ENCODE data around the gene CCM2L.

CCM2L gene

DNA sequence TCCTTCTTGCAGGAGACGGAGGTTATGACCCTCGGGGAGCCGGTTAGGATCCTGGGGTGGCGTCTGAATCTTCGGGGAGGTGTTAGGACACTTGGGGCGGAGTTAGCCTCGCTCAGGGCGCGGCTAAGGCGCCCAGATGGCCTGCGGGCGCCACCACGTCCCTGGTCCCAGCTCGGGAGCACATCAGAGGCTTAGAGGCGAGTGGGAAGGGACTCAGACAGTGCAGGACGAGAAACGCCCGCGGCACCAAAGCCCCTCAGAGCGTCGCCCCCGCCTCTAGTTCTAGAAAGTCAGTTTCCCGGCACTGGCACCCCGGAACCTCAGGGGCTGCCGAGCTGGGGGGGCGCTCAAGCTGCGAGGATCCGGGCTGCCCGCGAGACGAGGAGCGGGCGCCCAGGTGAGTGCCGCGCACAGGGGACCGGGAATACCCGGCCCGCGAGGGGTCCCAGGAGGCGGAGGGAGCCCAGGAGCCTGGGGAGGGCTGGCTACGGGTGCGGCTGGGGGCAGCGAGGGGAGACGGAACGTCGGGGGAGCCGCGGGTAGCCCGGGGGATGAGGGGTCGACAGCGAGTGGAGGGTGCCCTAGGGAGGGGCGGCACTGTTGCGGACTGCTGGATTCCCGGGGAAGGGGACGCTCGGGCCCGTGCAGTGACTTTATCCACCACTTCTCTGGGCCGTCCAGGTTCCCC lies 42.0 kb downstream of the CCM2L start, which contains the start of gene HCK:
Gene HCK, plus strand, starts transcription at position 153 of the 688 bp plus-strand sequence.
- Mint-ChIP-seq H3K4me1 (ENCODE audit: low read depth) (peaks cover 17% of the 10 kb centered on the region), H3K9me3 (ENCODE audit: low read depth) (no peaks in the 10 kb centered on the region), H3K4me3 (peak within 1 kb of the TSS; percentile 83), H3K27ac (no peak within 1 kb of the TSS), H3K27me3 (peaks cover 41% of the 10 kb centered on the region), H3K36me3 (no peaks in the 10 kb centered on the region)

- no peak overlapping the region for H3K27ac Mint-ChIP-seq
- peaks cover 39% of the 10 kb centered on the region for H3K27me3 Mint-ChIP-seq
- H3K4me3 Mint-ChIP-seq: peak overlapping the region; percentile 62
- H3K36me3 Mint-ChIP-seq: no peaks in the 10 kb centered on the region
- H3K4me1 Mint-ChIP-seq (ENCODE audit: low read depth): peaks cover 17% of the 10 kb centered on the region
- no peaks in the 10 kb centered on the region for H3K9me3 Mint-ChIP-seq (ENCODE audit: low read depth)
Observed at GRCh38 chr20:32052778-32053362, 42.6 kb downstream of the CCM2L start.

GRCh38 chr20:32053648-32054047 lies 43.4 kb downstream of the CCM2L start:
- Mint-ChIP-seq H3K9me3 (ENCODE audit: low read depth) (no peaks in the 10 kb centered on the region), H3K4me1 (ENCODE audit: low read depth) (peaks cover 17% of the 10 kb centered on the region), H3K27me3 (peaks cover 37% of the 10 kb centered on the region), H3K36me3 (no peaks in the 10 kb centered on the region), H3K27ac (no peak overlapping the region), H3K4me3 (no peak overlapping the region)

DNA sequence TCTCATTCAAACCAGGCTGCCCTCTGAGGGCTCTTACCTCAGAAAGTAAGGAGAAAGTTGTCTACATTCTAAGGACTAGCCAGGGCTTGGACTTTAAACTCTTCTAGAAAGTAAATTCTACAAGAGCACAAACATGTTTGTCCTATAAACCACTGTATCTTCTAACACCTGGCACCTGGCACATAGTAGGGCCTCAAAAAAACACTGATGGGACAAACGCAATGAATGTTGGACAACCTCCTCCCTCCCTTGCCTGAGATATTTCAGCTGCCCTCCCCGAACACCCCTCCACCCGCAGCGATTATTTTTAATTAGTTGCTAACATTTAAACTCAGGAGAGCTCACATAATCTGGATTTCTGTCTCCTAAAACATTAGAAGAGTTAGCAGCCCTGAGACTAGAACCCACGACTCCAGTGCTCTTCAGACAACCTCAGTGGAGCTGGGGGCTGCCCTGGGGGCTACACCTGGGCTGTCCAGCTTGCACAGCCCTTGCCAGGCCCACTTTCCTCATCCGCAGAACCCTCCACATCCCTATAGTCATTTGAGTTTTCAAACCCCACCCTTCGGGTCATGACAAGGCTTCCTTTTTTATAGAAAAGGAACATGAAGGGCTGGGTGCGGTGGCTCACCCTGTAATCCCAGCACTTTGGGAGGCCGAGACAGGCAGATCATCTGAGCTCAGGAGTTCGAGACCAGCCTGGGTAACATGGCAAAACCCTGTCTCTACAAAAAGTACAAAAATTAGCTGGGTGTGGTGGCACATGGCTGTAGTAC lies 46.7 kb downstream of the CCM2L start:
- H3K27me3 Mint-ChIP-seq: peaks cover 26% of the 10 kb centered on the region

GRCh38 chr20:32057656-32058184 lies 47.5 kb downstream of the CCM2L start:
- H3K4me1 Mint-ChIP-seq (ENCODE audit: low read depth): peaks cover 3% of the 10 kb centered on the region

More for the DNA sequence above, 46.7 kb downstream of the CCM2L start:
- Mint-ChIP-seq H3K27ac (no peak overlapping the region), H3K4me3 (no peak overlapping the region), H3K4me1 (ENCODE audit: low read depth) (peaks cover 5% of the 10 kb centered on the region), H3K36me3 (no peaks in the 10 kb centered on the region), H3K9me3 (ENCODE audit: low read depth) (no peaks in the 10 kb centered on the region)

DNA sequence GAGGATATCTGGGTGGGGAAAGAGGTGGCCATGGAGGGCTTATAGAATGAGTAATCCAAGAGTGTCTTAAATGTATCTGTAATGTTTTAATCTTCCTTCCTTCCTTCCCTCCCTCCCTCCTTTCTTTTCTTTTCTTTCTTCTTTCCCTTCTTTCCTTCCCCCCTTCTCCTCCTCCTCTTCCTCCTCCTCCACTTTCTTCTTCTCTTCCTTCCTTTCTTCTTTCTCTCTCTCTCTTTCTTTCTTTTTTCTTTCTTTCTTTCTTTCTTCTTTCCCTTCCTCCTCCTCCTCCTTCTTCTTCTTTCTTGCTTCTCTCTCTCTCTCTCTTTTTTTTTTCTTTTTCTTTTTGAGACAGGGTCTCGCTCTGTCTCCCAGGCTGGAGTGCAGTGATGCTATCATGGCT lies 49.0 kb downstream of the CCM2L start:
- Mint-ChIP-seq H3K27me3 (peaks cover 23% of the 10 kb centered on the region), H3K9me3 (ENCODE audit: low read depth) (no peaks in the 10 kb centered on the region), H3K36me3 (no peaks in the 10 kb centered on the region), H3K4me1 (ENCODE audit: low read depth) (no peaks in the 10 kb centered on the region), H3K4me3 (no peak overlapping the region), H3K27ac (no peak overlapping the region)

More at GRCh38 chr20:32057656-32058184, 47.5 kb downstream of the CCM2L start:
- H3K27me3 Mint-ChIP-seq: peaks cover 29% of the 10 kb centered on the region
- no peak overlapping the region for H3K27ac Mint-ChIP-seq
- H3K36me3 Mint-ChIP-seq: no peaks in the 10 kb centered on the region
- H3K9me3 Mint-ChIP-seq (ENCODE audit: low read depth): no peaks in the 10 kb centered on the region
- H3K4me3 Mint-ChIP-seq: no peak overlapping the region

DNA sequence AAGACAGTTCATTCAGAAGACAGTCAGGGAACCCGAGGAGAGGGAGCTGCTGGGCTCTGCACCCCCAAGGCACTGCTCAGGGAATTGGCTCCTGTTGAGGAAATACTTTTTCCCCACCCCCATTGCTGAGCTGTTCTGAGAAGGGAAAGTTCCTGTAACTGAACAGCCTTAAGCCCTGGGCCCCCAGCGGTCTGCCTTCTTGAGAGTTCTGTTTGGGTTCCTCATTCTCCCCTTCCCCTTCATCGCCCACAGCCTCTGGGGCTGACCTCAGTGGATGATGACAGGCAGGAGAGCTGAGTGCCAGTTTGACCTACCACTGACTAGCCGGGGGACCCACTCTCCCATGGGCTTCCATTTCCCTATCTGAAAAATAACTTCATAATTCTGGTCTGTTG lies 52.5 kb downstream of the CCM2L start:
- Mint-ChIP-seq H3K4me3 (no peak overlapping the region), H3K27ac (no peak overlapping the region), H3K9me3 (ENCODE audit: low read depth) (no peaks in the 10 kb centered on the region), H3K36me3 (no peaks in the 10 kb centered on the region), H3K4me1 (ENCODE audit: low read depth) (no peaks in the 10 kb centered on the region), H3K27me3 (peaks cover 21% of the 10 kb centered on the region)

DNA sequence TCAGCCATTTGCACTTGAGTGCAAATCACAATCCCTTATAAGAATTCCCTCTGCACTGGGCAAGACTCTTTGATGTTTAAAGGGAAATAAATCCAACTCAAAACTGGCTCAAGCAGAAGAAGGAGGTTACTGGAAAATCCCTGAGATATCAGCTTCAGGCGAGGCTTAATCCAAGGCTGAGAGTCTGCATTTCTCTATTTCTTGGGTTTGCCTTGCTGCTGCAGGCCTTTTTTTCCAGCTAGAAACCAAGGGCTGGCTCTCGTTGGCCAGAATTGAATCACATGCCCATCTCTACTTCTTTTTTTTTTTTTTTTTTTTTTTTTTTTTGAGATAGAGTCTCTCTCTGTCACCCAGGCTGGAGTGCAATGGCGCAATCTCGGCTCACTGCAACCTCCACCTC lies 53.5 kb downstream of the CCM2L start:
- H3K4me3 Mint-ChIP-seq: no peak overlapping the region
- H3K27me3 Mint-ChIP-seq: peaks cover 20% of the 10 kb centered on the region
- H3K27ac Mint-ChIP-seq: no peak overlapping the region
- H3K9me3 Mint-ChIP-seq (ENCODE audit: low read depth): no peaks in the 10 kb centered on the region
- no peaks in the 10 kb centered on the region for H3K36me3 Mint-ChIP-seq
- no peaks in the 10 kb centered on the region for H3K4me1 Mint-ChIP-seq (ENCODE audit: low read depth)

DNA sequence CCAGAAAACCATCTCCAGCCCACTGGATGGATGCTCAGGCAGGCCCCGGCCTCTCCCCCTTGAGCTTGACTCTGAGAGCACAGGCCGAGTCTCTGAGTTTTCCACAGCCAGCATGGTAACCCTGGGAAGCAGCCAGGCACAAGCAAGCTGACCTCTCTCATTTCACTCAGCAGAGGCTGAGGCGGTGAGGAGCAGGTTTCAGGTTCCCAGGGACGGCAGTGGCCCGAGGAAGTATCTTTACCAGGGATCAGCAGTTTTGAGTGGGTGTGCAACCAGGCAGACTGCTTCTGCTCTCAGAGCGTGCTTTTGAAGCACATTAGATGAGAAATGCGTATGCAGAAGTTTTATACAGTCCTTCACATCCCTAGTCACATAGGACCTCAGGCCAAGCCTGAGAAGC lies 54.4 kb downstream of the CCM2L start:
- Mint-ChIP-seq H3K27ac (no peak overlapping the region), H3K4me3 (no peak overlapping the region), H3K9me3 (ENCODE audit: low read depth) (no peaks in the 10 kb centered on the region), H3K36me3 (no peaks in the 10 kb centered on the region), H3K27me3 (peaks cover 20% of the 10 kb centered on the region), H3K4me1 (ENCODE audit: low read depth) (no peaks in the 10 kb centered on the region)

DNA sequence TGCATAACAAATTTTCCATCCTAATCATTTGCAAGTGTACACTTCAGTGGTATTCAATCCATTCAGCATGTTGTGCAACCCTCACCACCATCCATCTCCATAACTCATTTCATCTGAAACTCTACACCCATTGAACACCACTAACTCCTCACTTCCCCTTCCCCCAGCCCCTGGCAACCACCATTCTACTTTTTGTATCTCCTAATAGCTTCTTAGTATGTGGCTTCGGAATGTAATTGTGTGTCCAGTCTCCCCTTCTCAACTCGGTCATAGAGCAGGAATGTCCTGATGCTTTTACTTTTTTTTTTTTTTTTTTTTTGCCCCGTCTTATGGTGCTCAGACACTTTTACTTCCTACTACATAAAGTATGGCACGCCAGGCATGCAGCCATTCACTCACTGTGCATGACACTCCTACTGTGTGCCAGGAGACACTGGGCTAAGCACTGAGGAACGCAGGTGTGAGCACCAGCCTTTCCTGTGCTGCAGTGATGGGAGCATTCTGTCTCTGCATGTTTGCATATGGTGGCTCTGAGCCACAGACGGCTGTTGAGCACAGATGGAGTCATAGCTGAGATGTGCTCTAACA lies 57.1 kb downstream of the CCM2L start:
- Mint-ChIP-seq H3K27me3 (peaks cover 7% of the 10 kb centered on the region), H3K27ac (no peak overlapping the region), H3K4me1 (ENCODE audit: low read depth) (no peaks in the 10 kb centered on the region), H3K9me3 (ENCODE audit: low read depth) (no peaks in the 10 kb centered on the region), H3K4me3 (no peak overlapping the region), H3K36me3 (no peaks in the 10 kb centered on the region)

GRCh38 chr20:32068174-32068573 lies 57.9 kb downstream of the CCM2L start:
- H3K27ac Mint-ChIP-seq: no peak overlapping the region
- peaks cover 5% of the 10 kb centered on the region for H3K27me3 Mint-ChIP-seq
- H3K36me3 Mint-ChIP-seq: no peaks in the 10 kb centered on the region
- no peak overlapping the region for H3K4me3 Mint-ChIP-seq
- no peaks in the 10 kb centered on the region for H3K4me1 Mint-ChIP-seq (ENCODE audit: low read depth)
- H3K9me3 Mint-ChIP-seq (ENCODE audit: low read depth): no peaks in the 10 kb centered on the region

DNA sequence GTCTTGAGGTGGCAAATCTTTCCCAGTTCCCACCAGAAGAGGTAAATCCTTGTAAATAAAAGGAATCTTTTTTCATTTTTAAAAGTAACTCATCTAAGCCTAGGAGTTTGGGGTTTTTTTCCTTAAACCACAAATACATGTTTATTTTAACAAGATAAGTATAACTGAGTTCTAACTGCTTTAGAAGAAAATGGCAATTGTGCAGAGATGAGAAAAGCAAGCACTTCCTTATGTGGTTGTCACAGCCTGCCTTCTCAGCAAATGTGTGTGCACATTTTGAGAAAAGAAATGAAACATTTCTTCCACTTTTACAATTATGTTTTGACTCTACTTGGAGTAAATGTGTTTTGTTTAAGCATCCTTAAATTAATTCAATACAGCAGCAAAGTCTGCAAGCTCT lies 59.5 kb downstream of the CCM2L start:
- no peaks in the 10 kb centered on the region for H3K36me3 Mint-ChIP-seq
- H3K27ac Mint-ChIP-seq: no peak overlapping the region
- H3K27me3 Mint-ChIP-seq: peaks cover 5% of the 10 kb centered on the region
- H3K4me1 Mint-ChIP-seq (ENCODE audit: low read depth): no peaks in the 10 kb centered on the region
- H3K9me3 Mint-ChIP-seq (ENCODE audit: low read depth): no peaks in the 10 kb centered on the region
- no peak overlapping the region for H3K4me3 Mint-ChIP-seq

DNA sequence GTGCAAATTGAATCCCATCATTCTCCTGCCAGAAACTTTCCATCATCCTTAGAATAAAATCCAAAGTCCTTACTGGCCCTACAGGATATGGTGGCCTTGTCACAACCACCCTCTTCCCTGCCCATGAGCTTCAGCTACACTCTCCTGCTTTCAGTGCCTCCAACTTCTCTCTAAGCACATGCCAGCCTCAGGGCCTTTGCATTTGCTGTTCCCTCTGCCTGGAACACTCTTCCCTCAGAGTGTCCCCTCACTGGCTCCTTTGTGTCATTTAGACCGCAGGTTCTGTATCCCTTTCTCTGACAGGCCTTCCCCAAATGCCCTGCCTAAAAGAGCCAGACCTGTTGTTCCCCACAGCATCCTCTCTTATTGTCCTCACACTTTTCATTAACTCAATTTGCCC lies 60.0 kb downstream of the CCM2L start:
- no peak overlapping the region for H3K4me3 Mint-ChIP-seq
- peaks cover 5% of the 10 kb centered on the region for H3K27me3 Mint-ChIP-seq
- H3K36me3 Mint-ChIP-seq: no peaks in the 10 kb centered on the region
- H3K4me1 Mint-ChIP-seq (ENCODE audit: low read depth): no peaks in the 10 kb centered on the region
- no peak overlapping the region for H3K27ac Mint-ChIP-seq
- no peaks in the 10 kb centered on the region for H3K9me3 Mint-ChIP-seq (ENCODE audit: low read depth)

DNA sequence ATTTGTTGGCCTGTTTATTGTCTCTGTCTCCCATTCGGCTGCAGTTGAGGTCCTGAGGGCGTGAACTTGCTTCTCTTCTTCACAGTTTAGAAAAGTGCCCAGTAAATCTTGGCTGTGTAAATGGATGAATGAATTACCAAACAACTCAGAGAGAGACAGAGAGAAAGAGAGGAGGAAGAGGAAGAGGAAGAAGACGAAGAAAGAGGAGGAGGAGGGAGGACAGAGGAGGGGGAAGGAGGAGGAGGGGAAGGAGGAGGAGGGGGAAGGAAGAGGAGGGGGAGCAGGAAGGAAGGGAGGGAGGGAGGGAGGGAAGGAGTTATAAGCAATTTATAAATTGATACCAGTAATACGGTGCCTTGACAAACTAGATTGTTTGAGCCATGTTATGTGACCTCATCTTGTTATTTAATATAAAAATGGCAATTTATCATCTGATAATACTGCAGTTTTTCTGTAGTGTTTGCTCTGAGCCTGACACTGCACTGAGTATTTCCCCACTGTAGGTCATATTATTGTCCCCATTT lies 60.5 kb downstream of the CCM2L start:
- no peaks in the 10 kb centered on the region for H3K9me3 Mint-ChIP-seq (ENCODE audit: low read depth)
- peaks cover 5% of the 10 kb centered on the region for H3K27me3 Mint-ChIP-seq
- no peaks in the 10 kb centered on the region for H3K4me1 Mint-ChIP-seq (ENCODE audit: low read depth)
- H3K4me3 Mint-ChIP-seq: no peak overlapping the region
- H3K27ac Mint-ChIP-seq: no peak overlapping the region
- no peaks in the 10 kb centered on the region for H3K36me3 Mint-ChIP-seq
